ENCODE measurements around the gene SLA2. TPM values are rescaled to one million over a fixed set of nuclear protein-coding genes. Genes with fewer than 3 reads are reported as not detected.

The SLA2 gene
- total and polyA plus RNA-seq, 2 of the 8 experiments (the other 6 are each of a cell fraction or from before 2014, with no cell fraction given), result 0.18 TPM; not detected in 1

- Histone ChIP-seq H3K27me3 (replicated peaks in 1 of 4; ENCODE audit: control insufficient read depth in 3 of 4, extremely low read depth in 1 of 4, insufficient read depth in 3 of 4, low read length in 3 of 4) (no peaks in the 10 kb centered on the region), H3K4me1 (replicated peaks in 1 of 4; ENCODE audit: control insufficient read depth in 3 of 4, insufficient read depth in 4 of 4, low read length in 3 of 4) (peaks cover 12 to 22% (median 14%) of the 10 kb centered on the region in 4 experiments), H3K9me3 (ENCODE audit: insufficient read depth in 2 of 2, low read depth in 1 of 2, low read length in 1 of 2) (peaks cover 0 to 4% of the 10 kb centered on the region in 2 experiments; a peak in 1 of 4 replicates), H2BK20ac (ENCODE audit: low read length) (peak overlapping the region; percentile 69; the same call in 1 of the 2 replicates), H2AK5ac (ENCODE audit: low read depth, low read length) (peak overlapping the region; percentile 10; the same call in 1 of the 2 replicates), H3K79me2 (ENCODE audit: control insufficient read depth in 1 of 2, insufficient read depth in 2 of 2, low read length in 2 of 2) (peaks cover 3 to 26% of the 10 kb centered on the region in 2 experiments; a peak in 2 of 4 replicates), H4K8ac (ENCODE audit: extremely low read depth, insufficient read depth, low read length) (no peak overlapping the region), H3K56ac (replicated peaks; ENCODE audit: insufficient read length, low read depth, low read length) (no peak overlapping the region), H4K20me1 (replicated peaks in 1 of 2; ENCODE audit: control insufficient read depth in 1 of 2, insufficient read depth in 2 of 2, low read length in 2 of 2) (peaks cover 0 to 2% of the 10 kb centered on the region in 2 experiments), H2BK120ac (replicated peaks; ENCODE audit: low read depth, low read length) (peak overlapping the region; percentile 18), H3K79me1 (ENCODE audit: low read depth, low read length) (peaks cover 2% of the 10 kb centered on the region), H3K4me2 (ENCODE audit: insufficient read depth in 1 of 2, low read depth in 2 of 2, low read length in 2 of 2) (peak overlapping the region in 1 of 2 experiments; percentile 42; a peak in 1 of 4 replicates), H3K27ac (ENCODE audit: low read depth, low read length) (no peak overlapping the region), H2BK5ac (ENCODE audit: low read depth, low read length) (peak overlapping the region; percentile 19; the same call in 1 of the 2 replicates), H4K5ac (ENCODE audit: insufficient read length, low read depth, low read length) (no peak overlapping the region), H2BK15ac (ENCODE audit: low read length) (peak overlapping the region; percentile 62; the same call in 1 of the 2 replicates), H3K23ac (ENCODE audit: insufficient read length) (no peak overlapping the region), H3K4me3 (ENCODE audit: extremely low read depth in 1 of 4, insufficient read depth in 2 of 4, low read depth in 3 of 4, low read length in 4 of 4) (no peak overlapping the region), H3K9ac (replicated peaks in 1 of 4; ENCODE audit: extremely low read depth in 1 of 4, low read depth in 3 of 4, low read length in 3 of 4) (no peak overlapping the region), H3K14ac (ENCODE audit: insufficient read length) (no peak overlapping the region), H3K36me3 (ENCODE audit: control insufficient read depth in 2 of 4, insufficient read depth in 4 of 4, low read length in 3 of 4) (no peaks in the 10 kb centered on the region; a peak in 2 of 8 replicates), H4K91ac (replicated peaks; ENCODE audit: insufficient read length, low read length) (peak overlapping the region; percentile 48), H3K4ac (replicated peaks; ENCODE audit: insufficient read length, low read depth, low read length) (no peak overlapping the region), H3K23me2 (ENCODE audit: low read depth, low read length) (peaks cover 11% of the 10 kb centered on the region), H2AFZ (ENCODE audit: low read length) (no peak overlapping the region), H2BK12ac (ENCODE audit: low read depth, low read length) (peak overlapping the region; percentile 64; the same call in 1 of the 2 replicates), H3K18ac (ENCODE audit: extremely low read depth, low read length) (peak overlapping the region; percentile 55)
- CTCF ChIA-PET (ENCODE audit: partially characterized antibody), result interaction anchor here (0.9 to 18.0 kb wide), 5 partner anchors 10 to 104 kb away, joined by 4 to 202 read pairs (median 19); no protein-coding TSS in a partner anchor
- no peak for DNase-seq (ENCODE audit: low read depth in 1 of 2, low spot score in 2 of 2)
- WGBS, 2 experiments (ENCODE audit: extremely low coverage in 1 of 2, insufficient coverage in 1 of 2, insufficient read length in 1 of 2, insufficient replicate concordance in 2 of 2, low coverage in 1 of 2, low lambda C conversion rate in 2 of 2, missing lambda C conversion rate in 1 of 2), result 89% methylated on average over 6 of the region's 7 CpGs; no CpG with 5 or more reads in 1 of the 2 experiments
- POLR2A ChIA-PET (ENCODE audit: partially characterized antibody), result interaction anchor here (1.6 to 17.6 kb wide), 3 partner anchors 10 to 28 kb away, joined by 5 to 388 read pairs (median 21); partner anchors contain the start of gene RAB5IF
- no peak for FAIRE-seq
- no peak for TF ChIP-seq SIX5 (IDR thresholded peaks at IDR 0.05; ENCODE audit: low read depth, low read length)
- TF ChIP-seq CBX8 (IDR thresholded peaks at IDR 0.05; ENCODE audit: borderline replicate concordance, low read depth, low read length), result no peak
- TF ChIP-seq YY1 (IDR thresholded peaks at IDR 0.05; ENCODE audit: low read depth, low read length), result no peak
- TF ChIP-seq ASH2L (IDR thresholded peaks at IDR 0.05; ENCODE audit: low read length), result no peak
- no peak for TF ChIP-seq CHD1 (IDR thresholded peaks at IDR 0.05; ENCODE audit: low read depth, low read length)
These were observed 76.1 kb downstream of the SLA2 start for GRCh38 chr20:36569847-36570429.
